Hepatocyte (in vitro differentiated cells): ENCODE data around the gene GABRE.

Source experiments
- EZH2 ChIP-seq: fragments of 200-600 bp; sonication (generic); IDR thresholded peaks from 2 replicates; pipeline ENCODE4 v1.6.1; 2016; ENCODE audit warnings: antibody characterized with exemption, mild to moderate bottlenecking, borderline replicate concordance
- TF ChIP-seq, protein P1 (sequence below): fragments of 200-600 bp; sonication (generic); IDR thresholded peaks from 2 replicates; pipeline ENCODE4 v1.5.1; 2016; ENCODE audit warnings: antibody characterized with exemption, mild to moderate bottlenecking; ENCODE audit not compliant: poor library complexity

DNA sequence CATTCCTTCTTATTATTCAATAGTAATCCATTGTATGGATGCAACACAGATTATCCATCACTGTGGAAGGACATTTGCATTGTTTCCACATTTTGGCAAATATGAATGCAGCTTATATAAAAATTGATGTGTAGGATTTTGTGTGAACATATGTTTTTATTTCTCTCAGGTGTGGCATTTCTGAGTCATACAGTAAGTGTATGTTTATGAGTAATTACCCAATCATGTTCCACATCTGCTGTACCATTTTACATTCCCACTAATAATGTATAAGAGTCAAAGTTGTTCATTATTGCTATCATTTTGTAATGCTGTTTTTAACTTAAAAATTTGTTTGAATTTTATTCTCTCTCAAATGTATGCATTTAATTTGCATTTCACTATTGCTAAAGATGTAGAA, 36.3 kb downstream of the GABRE start:
- TF ChIP-seq, protein P1, sequence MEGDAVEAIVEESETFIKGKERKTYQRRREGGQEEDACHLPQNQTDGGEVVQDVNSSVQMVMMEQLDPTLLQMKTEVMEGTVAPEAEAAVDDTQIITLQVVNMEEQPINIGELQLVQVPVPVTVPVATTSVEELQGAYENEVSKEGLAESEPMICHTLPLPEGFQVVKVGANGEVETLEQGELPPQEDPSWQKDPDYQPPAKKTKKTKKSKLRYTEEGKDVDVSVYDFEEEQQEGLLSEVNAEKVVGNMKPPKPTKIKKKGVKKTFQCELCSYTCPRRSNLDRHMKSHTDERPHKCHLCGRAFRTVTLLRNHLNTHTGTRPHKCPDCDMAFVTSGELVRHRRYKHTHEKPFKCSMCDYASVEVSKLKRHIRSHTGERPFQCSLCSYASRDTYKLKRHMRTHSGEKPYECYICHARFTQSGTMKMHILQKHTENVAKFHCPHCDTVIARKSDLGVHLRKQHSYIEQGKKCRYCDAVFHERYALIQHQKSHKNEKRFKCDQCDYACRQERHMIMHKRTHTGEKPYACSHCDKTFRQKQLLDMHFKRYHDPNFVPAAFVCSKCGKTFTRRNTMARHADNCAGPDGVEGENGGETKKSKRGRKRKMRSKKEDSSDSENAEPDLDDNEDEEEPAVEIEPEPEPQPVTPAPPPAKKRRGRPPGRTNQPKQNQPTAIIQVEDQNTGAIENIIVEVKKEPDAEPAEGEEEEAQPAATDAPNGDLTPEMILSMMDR: no peak
- no peak for TF ChIP-seq EZH2
